Measurements from ENCODE around the gene MALSU1. TPM values are rescaled to one million over a fixed set of nuclear protein-coding genes. Genes with fewer than 3 reads are reported as not detected.

Gene MALSU1
- total RNA-seq: 10 to 100 TPM; 51.8 to 63.8 TPM
- 74.9 TPM for polyA plus RNA-seq (ENCODE audit: insufficient read depth, low read depth, low replicate concordance)
- long read RNA-seq, donor 1, transcript MALSU1-202 (4 exons, 3,044 nt): major isoform, 33 of 34 reads
- long read RNA-seq, donor 1, partial matches to known transcripts: 0 of 34 reads
- long read RNA-seq, donor 1, other reads (novel, unspliced or antisense): 0 of 34 reads
- long read RNA-seq, donor 2, transcript MALSU1-202 (4 exons, 3,044 nt): major isoform, 22 of 22 reads
- long read RNA-seq, donor 2, partial matches to known transcripts: 0 of 22 reads
- long read RNA-seq, donor 2, other reads (novel, unspliced or antisense): 0 of 22 reads

GRCh38 chr7:23298885-23299769 lies at the start of gene MALSU1:
TSS of gene MALSU1 (plus strand) at chr7:23299339. CDS start at chr7:23299353, 14 bp downstream.
- WGBS, 2 donors: 1 to 2% methylated on average over 16 to 49 of the region's 59 CpGs
- H3K27me3 ChIP-seq: no peaks in the 10 kb centered on the region
- H3K9me3 ChIP-seq: no peaks in the 10 kb centered on the region
- intact Hi-C loops (cut with DNase I; ENCODE audit: low total_unique reads): no loop called here
- H3K4me3 ChIP-seq: peak within 1 kb of the TSS; percentile 73 to 85
- peak; percentile 99 for DNase-seq
- peak; percentile 28 for TF ChIP-seq POLR2A (IDR thresholded peaks at IDR 0.05)
- TF ChIP-seq, protein P1, sequence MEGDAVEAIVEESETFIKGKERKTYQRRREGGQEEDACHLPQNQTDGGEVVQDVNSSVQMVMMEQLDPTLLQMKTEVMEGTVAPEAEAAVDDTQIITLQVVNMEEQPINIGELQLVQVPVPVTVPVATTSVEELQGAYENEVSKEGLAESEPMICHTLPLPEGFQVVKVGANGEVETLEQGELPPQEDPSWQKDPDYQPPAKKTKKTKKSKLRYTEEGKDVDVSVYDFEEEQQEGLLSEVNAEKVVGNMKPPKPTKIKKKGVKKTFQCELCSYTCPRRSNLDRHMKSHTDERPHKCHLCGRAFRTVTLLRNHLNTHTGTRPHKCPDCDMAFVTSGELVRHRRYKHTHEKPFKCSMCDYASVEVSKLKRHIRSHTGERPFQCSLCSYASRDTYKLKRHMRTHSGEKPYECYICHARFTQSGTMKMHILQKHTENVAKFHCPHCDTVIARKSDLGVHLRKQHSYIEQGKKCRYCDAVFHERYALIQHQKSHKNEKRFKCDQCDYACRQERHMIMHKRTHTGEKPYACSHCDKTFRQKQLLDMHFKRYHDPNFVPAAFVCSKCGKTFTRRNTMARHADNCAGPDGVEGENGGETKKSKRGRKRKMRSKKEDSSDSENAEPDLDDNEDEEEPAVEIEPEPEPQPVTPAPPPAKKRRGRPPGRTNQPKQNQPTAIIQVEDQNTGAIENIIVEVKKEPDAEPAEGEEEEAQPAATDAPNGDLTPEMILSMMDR (IDR thresholded peaks at IDR 0.05): peak in 1 of 3 experiments; percentile 17
- H3K36me3 ChIP-seq (ENCODE audit: low read depth, missing control alignments): no peaks in the 10 kb centered on the region
- H3K4me1 ChIP-seq: peaks cover 16% of the 10 kb centered on the region
- H3K27ac ChIP-seq: peak within 1 kb of the TSS; percentile 66 to 70

DNA sequence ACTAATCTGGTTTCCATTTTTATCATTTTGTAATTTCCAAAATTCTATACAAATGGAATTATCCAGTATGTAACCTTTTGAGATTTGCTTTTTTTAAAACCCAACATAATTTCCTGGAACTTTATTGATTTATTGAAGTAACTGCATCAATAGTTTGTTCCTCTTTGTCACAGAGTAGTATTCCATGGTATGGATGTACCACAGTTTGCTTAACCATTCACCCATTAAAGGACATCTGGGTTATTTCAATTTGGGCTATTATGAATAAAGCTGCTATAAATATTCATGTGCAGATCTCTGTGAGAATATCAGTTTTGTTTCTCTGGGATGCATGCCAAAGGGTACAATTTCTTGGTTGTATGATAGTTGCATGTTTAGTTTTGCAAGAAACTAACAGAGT lies 49.7 kb upstream of the MALSU1 start:
- intact Hi-C loops (cut with DNase I; ENCODE audit: low total_unique reads): no loop called here
- no peaks in the 10 kb centered on the region for H3K27me3 ChIP-seq
- H3K27ac ChIP-seq: no peak overlapping the region
- no peak overlapping the region for H3K4me3 ChIP-seq
- no peaks in the 10 kb centered on the region for H3K36me3 ChIP-seq (ENCODE audit: low read depth, missing control alignments)
- DNase-seq: no peak
- TF ChIP-seq, protein P1 (IDR thresholded peaks at IDR 0.05): no peak
- TF ChIP-seq POLR2A (IDR thresholded peaks at IDR 0.05): no peak
- H3K4me1 ChIP-seq: no peaks in the 10 kb centered on the region
- no peaks in the 10 kb centered on the region for H3K9me3 ChIP-seq

DNA sequence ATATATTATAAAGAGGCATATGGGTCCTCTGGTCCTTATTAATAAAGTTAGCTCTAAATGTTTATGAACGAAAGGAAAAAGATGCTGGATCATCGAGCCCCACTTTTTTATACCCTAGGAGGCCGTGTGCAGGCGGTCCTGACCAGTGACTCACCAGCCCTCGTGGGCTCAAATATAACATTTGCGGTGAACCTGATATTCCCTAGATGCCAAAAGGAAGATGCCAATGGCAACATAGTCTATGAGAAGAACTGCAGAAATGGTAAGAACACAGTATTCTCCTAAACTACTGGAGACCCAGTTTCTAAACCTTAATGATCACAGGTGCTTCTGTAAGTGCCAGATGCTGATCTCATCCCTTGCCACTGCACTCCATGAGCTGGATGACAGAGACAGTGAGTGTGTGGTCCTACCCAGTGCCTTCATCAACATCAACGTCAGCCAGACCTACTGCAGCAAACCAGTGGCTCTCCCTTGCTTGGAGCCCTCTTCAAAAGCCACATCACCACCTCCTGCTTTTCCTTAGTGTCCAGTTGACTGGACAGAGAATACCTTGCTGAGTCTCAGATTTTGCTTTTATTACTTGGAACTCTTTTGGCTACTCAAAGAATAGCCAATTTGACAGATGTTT lies 45.0 kb upstream of the MALSU1 start:
- no peak overlapping the region for H3K4me3 ChIP-seq
- H3K27ac ChIP-seq: no peak overlapping the region
- WGBS, 2 donors: 89% methylated on average over 7 of the region's 7 CpGs
- H3K27me3 ChIP-seq: no peaks in the 10 kb centered on the region
- H3K9me3 ChIP-seq: no peaks in the 10 kb centered on the region
- no peaks in the 10 kb centered on the region for H3K36me3 ChIP-seq (ENCODE audit: low read depth, missing control alignments)
- TF ChIP-seq, protein P1 (IDR thresholded peaks at IDR 0.05): no peak
- TF ChIP-seq POLR2A (IDR thresholded peaks at IDR 0.05): no peak
- intact Hi-C loops (cut with DNase I; ENCODE audit: low total_unique reads): no loop called here
- no peaks in the 10 kb centered on the region for H3K4me1 ChIP-seq
- DNase-seq: no peak

DNA sequence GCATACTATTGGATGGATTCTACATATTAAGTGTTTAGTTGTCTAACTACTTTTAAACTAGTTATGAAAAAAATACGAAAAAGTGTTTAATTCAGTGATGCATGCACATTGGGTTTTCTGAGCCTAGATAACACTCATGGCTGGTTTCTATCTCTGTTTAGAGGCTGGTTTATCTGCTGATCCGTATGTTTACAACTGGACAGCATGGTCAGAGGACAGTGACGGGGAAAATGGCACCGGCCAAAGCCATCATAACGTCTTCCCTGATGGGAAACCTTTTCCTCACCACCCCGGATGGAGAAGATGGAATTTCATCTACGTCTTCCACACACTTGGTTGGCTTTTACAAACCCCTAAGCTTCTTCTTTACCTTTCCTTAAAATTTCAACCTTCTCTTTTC lies 42.4 kb upstream of the MALSU1 start:
- Histone ChIP-seq H3K27me3 (no peaks in the 10 kb centered on the region), H3K4me3 (no peak overlapping the region), H3K27ac (no peak overlapping the region), H3K36me3 (ENCODE audit: low read depth, missing control alignments) (no peaks in the 10 kb centered on the region), H3K9me3 (no peaks in the 10 kb centered on the region), H3K4me1 (no peaks in the 10 kb centered on the region)
- 87 to 94% methylated on average over 7 of the region's 7 CpGs for WGBS, 2 donors
- TF ChIP-seq POLR2A (IDR thresholded peaks at IDR 0.05): no peak
- TF ChIP-seq, protein P1 (IDR thresholded peaks at IDR 0.05): no peak
- intact Hi-C loops (cut with DNase I; ENCODE audit: low total_unique reads): no loop called here
- no peak for DNase-seq

Measured in testis (tissue), 5 donors.